HuH-7 (cell line): ENCODE data around the gene JAK1.

Experiments used
- DNase-seq: peaks from one replicate; pipeline ENCODE4 v3.0.0; 2011; ENCODE audit warnings: low spot score

The JAK1 gene

GRCh38 chr1:64891448-64891825, 74.9 kb downstream of the JAK1 start:
- DNase-seq: no peak

- no peak for DNase-seq
Observed at GRCh38 chr1:64890699-64891447, 75.5 kb downstream of the JAK1 start.

DNA sequence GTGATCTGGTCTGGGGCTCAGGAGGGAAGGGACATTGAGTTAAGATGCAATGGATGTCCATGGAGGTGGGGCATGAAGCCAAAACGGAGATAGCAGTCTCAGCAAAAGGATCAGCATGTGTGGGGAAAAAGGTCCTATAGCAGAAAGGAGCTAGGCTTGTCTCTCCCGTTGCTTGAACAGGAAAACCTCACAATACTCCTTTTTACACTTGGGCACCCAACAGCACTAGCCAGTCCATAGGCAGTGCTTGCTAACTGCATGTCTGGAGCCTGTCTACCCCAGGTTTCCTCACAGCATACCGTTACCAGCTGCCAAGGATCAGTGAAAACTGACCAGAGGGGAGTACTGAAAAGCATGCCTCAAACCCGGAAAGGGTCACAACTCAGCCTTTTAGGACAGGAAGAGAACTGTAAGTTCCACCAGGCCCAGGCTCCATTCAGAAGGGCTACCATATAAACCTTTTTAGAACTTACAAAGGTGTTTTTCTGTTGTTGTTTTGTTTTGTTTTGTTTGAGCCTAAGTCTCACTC, 78.6 kb downstream of the JAK1 start:
- DNase-seq: no peak

DNA sequence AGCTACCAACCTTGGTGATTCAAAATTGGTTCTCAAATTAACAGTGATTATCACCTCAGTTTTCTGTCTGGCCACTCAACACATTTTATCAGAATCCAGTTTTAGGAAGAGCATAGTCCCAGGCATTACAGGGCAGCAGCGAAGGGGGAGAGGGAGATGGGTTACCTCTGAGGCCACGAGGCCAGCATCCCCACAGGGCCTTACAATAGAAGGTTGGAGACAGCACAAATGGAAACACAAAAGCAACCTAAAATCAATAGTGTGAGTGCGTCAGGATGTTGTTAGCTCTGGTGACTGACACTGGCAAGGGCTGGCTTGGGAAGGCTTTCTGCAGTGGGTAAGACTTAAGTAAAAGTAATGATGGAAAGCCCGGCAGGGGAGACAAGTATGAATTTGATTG, 79.5 kb downstream of the JAK1 start:
- no peak for DNase-seq

DNA sequence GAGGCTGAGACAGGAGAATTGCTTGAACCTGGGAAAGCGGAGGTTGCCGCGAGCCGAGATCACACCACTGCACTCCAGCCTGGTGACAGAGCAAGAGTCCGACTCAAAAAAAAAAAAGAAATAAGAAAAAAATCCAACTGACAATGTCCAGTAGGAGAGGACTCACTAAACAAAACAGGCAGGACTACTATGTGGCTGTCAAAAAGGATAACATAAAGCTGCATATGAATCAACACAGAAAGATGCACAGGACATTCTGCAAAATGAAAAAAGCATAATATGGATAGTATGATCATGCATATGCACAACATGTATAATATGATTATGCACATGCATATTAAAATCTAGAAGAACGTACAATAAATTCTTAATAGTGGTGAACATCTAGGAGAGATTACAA, 80.7 kb downstream of the JAK1 start:
- DNase-seq: no peak

- no peak for DNase-seq
Observed at GRCh38 chr1:64884261-64885040, 81.9 kb downstream of the JAK1 start.

DNA sequence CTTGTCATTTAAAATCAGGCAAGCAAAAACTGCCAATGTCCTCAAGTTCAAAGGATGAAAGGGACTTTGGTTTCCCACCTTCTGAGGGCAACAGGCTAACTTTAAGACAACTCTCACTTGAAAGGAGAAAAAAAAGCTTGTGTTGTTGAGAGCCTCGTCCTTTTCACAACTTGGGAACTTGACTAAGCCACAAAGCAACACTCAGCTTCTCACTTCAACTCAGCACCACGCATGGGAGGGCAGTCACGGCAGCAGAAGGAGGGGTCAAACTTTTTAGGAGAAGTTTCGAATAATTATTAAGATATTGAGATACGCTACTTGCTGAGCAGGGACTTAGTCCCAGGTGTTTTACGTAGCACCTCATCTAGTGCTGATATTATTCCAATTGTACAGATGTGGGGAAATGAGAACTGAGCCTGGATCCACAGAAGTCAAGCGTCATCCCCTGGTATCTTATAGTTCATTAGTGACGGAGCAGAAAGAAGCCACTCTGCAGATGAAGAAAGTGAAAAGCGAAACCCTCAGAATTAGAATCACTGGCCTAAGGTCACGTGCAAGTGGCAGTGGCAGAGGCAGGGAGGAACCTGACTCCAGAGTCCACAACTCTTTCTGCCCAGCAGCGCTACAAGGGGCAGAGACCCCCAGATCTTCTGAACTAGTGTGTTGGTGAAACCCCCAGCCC, 83.6 kb downstream of the JAK1 start:
- DNase-seq: no peak

DNA sequence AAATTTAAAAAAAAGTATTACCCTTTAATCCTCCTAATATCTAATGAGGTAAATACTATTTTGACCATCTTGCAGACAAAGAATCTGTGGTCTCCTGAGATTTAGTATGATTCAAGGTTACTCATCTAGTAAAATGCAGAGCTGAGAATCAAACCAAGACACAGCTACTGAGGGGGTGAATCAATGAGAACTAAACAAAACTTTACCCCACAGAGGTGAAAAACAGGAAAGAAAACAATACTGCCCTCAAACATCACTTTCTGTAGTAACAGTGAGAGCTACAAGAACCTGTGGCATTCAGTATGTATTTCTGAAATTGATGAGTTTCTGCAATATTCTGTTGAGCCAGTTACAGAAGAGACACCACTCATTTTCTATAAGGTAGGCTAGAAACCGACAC, 85.1 kb downstream of the JAK1 start:
- no peak for DNase-seq

GRCh38 chr1:64880449-64880848, 85.9 kb downstream of the JAK1 start:
- no peak for DNase-seq

DNA sequence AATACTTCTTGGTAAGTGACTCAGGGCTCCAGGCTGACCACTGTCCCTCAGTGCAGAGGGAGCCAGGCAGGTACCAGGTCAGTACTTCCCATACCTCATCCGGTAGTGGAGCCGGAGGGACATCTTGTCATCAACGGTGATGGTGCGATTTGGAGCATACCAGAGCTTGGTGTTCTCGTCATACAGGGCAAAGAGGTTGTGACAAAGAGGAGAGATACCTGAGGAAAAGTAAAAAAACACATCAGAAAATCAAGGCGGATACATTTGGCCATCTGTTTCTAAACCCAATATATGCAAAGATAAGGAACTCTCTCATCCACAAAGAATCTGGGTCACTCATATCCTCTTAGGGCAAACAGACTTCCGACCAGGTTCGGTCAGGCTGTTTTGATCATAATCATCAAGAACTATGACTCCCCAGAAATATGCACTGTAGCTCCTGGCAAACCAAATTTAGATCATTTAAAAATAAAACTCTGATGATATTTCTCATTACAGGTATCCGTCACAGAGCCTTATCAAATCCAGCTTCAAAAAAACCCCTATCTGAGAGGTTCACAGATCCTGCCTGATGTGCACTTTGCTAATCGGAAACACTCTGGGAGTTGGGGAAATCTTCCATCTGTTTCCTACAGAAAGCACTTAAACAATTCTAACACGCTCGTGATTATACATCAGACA, 87.3 kb downstream of the JAK1 start:
- DNase-seq: no peak

DNA sequence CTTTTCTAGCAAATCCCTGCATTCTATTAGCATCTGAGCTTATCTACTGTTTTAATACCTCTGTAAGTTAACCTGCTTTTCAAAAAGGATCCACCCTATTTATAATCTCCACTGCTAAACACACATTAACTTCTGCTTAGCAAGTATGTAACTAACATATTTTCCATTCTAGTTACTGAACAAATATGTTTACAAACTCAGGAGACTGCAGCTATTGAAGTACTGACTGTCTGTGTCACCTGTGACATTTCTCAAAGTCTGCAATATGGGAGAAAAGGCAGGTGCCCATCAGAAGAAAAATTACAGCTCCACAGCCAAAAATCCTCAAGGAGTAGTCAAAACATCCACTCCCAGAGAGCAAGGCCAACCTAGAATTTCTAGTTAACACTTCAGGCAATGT, 88.3 kb downstream of the JAK1 start:
- DNase-seq: no peak

DNA sequence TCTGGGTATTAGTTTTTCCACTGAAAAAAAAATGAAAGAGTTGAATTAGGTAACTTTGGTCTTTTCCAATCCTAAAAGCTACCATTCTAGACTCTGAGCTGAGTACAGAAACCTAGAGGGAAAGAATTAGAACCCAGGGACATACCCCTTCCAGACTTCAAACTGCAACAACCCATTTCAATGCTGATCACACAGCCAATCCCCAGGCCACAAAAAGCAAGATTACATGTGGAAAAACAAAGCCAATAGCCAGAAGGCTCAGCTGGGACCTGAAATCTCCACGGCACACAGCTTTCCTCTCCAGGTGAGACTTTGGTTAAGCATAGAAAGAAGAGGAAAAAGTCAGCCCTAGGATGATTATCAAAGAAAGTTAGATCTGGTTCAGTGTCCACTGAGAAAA, 88.8 kb downstream of the JAK1 start:
- DNase-seq: no peak

DNA sequence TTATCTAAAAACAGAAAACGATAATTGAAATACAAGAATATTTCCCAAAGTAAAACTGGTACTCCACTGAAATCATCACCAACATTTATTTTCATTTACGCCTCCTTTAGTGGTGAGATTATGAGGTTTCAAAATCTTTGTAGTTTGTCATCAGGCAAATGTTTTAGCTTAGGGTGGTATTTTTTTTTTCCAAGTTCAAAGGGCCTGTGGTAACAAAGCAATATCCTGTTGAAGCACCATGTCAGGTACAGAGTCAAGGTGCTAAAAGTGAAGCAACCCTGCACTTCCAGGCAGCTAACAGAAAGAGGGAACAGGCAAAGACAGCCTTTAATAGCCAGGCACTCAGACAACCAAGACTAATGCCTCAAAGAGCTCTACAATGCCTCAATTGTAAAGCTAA, 89.2 kb downstream of the JAK1 start:
- DNase-seq: no peak

- DNase-seq: no peak
Observed at GRCh38 chr1:64875606-64876005, 90.7 kb downstream of the JAK1 start.

GRCh38 chr1:64875101-64875500, 91.2 kb downstream of the JAK1 start:
- DNase-seq: no peak

GRCh38 chr1:64874666-64875065, 91.7 kb downstream of the JAK1 start:
- no peak for DNase-seq

DNA sequence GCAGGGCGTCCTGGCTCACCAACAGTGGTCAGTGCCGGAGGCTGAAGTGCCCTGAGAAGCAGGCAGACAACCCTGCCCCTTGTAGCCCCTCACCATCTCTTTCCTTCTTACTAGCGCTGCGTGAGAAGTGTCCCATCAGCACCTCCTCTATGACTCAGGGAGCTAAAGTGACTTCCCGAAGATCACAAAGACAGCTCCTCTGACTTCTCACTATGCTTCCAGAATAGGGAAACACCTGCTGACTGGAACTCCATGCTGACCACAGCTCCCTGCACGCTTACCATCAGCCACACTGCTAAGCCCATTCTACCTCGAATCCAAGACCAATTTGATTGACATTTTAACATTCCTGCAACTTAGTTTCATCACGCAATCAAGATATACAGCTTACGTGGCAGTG, 92.8 kb downstream of the JAK1 start:
- no peak for DNase-seq

DNA sequence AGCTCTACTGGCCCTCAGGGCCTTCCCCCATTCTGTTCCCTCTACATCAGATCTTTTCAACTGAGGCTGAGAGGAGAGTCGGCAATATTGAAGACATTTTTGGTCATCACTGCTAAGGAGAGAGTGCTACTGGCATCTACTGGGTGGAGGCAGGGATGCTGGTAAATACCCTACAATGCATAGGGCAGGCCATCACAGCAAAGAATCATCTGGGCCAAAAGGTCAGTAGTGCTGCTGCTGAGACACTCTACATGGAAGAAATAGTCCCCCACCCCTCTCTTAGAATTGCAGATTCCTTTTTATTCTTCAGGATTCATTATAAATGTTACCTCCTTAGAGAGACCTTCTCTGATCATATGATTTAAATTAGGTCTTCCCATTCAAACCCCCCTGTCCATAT, 94.3 kb downstream of the JAK1 start:
- no peak for DNase-seq

DNA sequence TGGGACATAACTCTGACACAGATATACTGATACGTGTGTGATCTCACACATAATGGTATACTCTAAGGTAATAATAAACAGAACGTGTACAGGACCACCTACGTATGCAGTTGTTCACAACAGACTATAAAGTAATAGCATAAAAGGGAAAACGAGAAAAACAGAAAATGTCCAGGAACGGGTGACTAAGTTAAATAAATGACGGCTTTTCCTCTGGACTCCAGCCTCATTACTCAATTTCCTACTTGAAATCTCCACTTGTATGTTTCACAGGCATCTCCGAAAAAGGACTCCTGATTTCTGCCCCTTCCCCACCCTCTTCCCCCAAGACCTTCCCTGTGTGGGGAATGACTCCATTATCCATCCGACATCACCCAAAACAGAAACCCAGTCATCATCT, 95.1 kb downstream of the JAK1 start:
- DNase-seq: no peak

- DNase-seq: no peak
Observed at GRCh38 chr1:64867266-64867665, 99.1 kb downstream of the JAK1 start.

DNA sequence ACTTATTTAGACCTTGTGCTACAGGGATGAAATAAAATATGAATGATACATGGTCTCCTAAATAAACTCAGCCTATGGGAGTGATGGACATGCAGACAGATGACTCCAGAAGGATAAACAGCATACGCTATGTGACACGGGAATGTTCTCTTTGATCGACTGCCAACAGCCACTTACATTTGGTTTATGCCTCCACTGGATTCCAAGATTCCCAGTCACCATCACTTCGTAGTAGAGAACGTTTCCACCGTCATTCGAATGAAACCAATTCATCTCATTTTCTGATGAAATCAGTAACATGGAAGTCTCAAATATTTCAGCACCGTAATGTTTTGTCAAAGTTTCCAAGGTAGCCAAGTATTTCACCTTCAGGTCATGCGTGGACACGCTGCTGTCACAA, 99.7 kb downstream of the JAK1 start:
- DNase-seq: no peak

GRCh38 chr1:64865105-64865757, 101.1 kb downstream of the JAK1 start:
- no peak for DNase-seq
